ENCODE data around the gene TTC32. TPM values are rescaled to one million over a fixed set of nuclear protein-coding genes. Genes with fewer than 3 reads are reported as not detected.

Gene TTC32
- total RNA-seq, result 10 to 100 TPM in 1 of 4 donors, 1 to 10 TPM in 3; 3.7 to 10.3 (median 6.5) TPM
- polyA plus RNA-seq, result 10 to 100 TPM in 1 of 3 donors, 1 to 10 TPM in 2; 4.4 to 22.1 (median 9.6) TPM
- long read RNA-seq, donor 1, partial matches to known transcripts, result 0 of 3 reads
- long read RNA-seq, donor 1, other reads (novel, unspliced or antisense), result 1 of 3 reads
- long read RNA-seq, donor 2, partial matches to known transcripts, result 0 of 19 reads
- long read RNA-seq, donor 2, other reads (novel, unspliced or antisense), result 12 of 19 reads

DNA sequence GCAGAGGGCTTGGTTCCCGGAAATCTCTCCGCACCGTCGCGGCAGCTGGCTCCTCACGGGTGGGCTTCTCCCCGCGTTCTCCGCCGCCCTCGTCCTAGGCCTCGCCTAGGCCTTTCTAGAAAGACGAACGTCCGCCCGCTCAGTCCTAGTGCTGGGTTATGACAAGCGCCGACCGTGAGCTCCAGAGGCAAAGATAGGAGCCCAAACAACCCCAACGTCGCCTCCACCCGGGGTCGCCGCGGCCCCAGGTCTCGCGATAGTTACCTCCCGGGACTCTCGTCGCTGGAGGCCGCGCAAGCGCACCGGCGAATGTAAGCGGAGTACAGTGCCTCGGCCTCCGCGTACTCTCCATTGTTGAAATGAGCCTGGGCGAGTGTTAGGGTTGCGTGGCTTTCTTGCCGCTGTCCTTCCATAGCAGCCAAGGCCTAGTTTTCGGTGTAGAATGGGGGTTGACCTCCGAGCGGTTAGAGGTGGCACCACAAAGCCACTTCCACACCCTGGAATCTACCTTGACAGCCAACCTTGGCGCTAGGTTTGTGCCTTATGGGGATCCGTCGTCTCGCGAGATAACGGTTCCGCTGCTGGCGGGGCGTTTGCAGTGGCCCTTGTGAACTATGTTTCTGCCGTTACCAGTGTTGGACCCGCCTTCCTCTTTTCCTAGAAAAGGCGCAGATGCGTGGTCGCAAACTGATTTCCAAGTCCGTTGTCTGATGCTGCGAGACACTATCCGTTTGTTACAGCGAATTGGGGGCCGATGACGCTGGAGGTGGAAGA is at the start of gene TTC32:
Gene TTC32, minus strand, starts transcription at position 542 of the 774 bp plus-strand sequence. Its CDS starts 129 bp downstream, at position 413.
- no peaks in the 10 kb centered on the region for H3K36me3 ChIP-seq (ENCODE audit: insufficient read depth in 1 of 2, low read depth in 1 of 2)
- WGBS, 3 donors, result 0% methylated on average over 63 to 65 of the region's 65 CpGs
- TF ChIP-seq, protein P1, sequence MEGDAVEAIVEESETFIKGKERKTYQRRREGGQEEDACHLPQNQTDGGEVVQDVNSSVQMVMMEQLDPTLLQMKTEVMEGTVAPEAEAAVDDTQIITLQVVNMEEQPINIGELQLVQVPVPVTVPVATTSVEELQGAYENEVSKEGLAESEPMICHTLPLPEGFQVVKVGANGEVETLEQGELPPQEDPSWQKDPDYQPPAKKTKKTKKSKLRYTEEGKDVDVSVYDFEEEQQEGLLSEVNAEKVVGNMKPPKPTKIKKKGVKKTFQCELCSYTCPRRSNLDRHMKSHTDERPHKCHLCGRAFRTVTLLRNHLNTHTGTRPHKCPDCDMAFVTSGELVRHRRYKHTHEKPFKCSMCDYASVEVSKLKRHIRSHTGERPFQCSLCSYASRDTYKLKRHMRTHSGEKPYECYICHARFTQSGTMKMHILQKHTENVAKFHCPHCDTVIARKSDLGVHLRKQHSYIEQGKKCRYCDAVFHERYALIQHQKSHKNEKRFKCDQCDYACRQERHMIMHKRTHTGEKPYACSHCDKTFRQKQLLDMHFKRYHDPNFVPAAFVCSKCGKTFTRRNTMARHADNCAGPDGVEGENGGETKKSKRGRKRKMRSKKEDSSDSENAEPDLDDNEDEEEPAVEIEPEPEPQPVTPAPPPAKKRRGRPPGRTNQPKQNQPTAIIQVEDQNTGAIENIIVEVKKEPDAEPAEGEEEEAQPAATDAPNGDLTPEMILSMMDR (IDR thresholded peaks at IDR 0.05), result no peak
- H3K27ac ChIP-seq, result peak within 1 kb of the TSS; percentile 93
- H3K27me3 ChIP-seq (ENCODE audit: insufficient read depth in 3 of 3, low read length in 2 of 3), result no peaks in the 10 kb centered on the region
- DNase-seq (peak; percentile 94 to 97), ATAC-seq (peak; percentile 97 to 99 (median 98))
- H3K9me3 ChIP-seq, result no peaks in the 10 kb centered on the region
- peaks cover 41% of the 10 kb centered on the region for H3K4me1 ChIP-seq
- intact Hi-C loops (cut with DNase I), result no loop called here
- peak within 1 kb of the TSS; percentile 76 for H3K4me3 ChIP-seq

DNA sequence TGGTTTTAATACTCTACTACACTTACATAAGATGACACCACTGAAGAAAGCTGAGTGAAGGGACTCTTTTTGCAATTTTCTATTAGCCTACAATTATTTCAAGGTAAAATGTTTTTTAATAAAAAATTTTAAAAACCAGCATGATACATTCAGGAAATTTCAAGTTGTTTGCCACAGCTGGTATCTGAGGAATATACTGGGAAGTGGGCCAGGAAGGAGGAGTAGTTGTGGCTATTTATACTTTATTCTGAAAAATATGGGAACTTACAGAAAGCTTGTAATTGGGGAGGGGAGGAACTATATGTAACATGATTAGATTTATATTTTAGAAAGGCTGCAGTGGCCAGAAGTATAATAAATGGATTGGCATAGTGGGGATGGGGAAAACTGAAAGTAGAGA is 47.3 kb upstream of the TTC32 start:
- ATAC-seq (no peak), DNase-seq (no peak)
- Histone ChIP-seq H3K4me1 (no peaks in the 10 kb centered on the region), H3K4me3 (no peak overlapping the region), H3K27me3 (ENCODE audit: insufficient read depth in 3 of 3, low read length in 2 of 3) (no peaks in the 10 kb centered on the region), H3K9me3 (no peaks in the 10 kb centered on the region), H3K27ac (no peak overlapping the region), H3K36me3 (ENCODE audit: insufficient read depth in 1 of 2, low read depth in 1 of 2) (peaks cover 0 to 44% of the 10 kb centered on the region in 2 donors)
- TF ChIP-seq, protein P1 (IDR thresholded peaks at IDR 0.05), result no peak
- intact Hi-C loops (cut with DNase I), result no loop called here

DNA sequence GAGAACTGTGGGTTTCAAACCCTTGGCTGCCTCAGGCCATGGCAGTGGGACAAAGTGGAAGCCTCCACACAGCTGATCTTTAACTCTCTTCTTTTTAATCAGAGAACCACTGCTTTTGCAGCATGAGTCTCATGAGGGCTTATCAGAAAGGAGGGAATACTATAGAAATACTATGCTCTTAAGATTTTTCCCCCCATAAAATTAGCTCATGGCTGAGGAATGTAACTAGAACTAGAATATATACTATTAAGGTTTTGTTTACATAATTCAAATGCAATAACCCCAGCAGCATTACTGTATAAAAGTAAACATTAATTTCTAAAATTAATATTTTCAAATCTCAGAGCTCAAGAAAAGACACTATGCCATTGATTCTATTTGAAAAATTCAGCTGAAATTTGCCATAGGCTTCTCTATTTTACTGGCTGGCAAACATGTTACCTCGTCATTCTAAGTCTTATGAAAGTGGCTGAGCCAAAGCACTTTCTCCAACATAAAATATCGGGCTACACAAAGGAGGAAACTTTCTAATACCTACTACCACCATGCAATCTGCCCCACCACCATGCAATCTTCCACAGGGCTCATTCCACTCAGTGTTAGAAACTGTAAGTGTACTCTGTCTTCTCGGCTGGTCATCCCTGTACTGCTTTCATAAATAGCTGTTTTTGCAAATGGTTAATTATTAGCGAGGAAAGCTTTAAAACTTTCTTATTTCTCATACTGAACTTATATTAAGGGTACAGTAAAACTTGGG is 45.6 kb upstream of the TTC32 start:
- Histone ChIP-seq H3K27ac (no peak overlapping the region), H3K9me3 (no peaks in the 10 kb centered on the region), H3K36me3 (ENCODE audit: insufficient read depth in 1 of 2, low read depth in 1 of 2) (peaks cover 0 to 44% of the 10 kb centered on the region in 2 donors), H3K27me3 (ENCODE audit: insufficient read depth in 3 of 3, low read length in 2 of 3) (no peaks in the 10 kb centered on the region), H3K4me3 (no peak overlapping the region), H3K4me1 (no peaks in the 10 kb centered on the region)
- intact Hi-C loops (cut with DNase I), result no loop called here
- no peak for DNase-seq
- ATAC-seq, result no peak
- TF ChIP-seq, protein P1 (IDR thresholded peaks at IDR 0.05), result no peak
- WGBS, 3 donors, result 93 to 95% (median 94%) methylated on average over 4 of the region's 4 CpGs

DNA sequence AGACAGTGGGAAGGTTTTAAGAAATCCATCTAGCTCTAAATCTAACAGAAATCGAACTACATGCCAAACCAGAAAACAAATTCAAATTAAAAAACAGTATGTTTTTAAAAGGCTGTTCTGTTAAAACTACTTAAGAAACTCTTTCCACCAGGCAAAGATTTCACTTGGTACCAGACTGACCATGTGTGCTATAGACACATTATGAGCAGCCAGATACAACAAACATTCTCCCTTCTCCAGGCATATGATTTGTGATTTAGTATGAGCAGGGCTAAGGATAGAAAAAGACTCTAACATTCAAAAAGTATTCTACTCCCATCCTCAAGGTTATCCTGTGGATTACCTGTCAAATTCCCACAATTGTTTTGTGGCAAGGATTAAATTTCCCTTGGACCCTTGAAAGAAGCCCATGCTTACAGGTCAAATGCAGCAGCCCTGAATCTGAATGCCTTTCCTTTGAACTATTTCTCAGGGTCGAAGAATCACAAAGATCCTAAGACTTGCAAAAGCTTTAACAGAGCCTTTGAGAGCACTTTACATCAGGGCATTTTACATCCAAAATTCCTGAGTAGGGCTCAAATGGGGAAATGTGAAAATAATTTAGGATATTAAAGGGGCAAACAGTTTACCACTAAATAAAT is 42.5 kb upstream of the TTC32 start:
- 48 to 52% (median 49%) methylated on average over 2 of the region's 2 CpGs for WGBS, 3 donors
- H3K27ac ChIP-seq, result no peak overlapping the region

More for the DNA sequence above, 42.5 kb upstream of the TTC32 start:
- H3K9me3 ChIP-seq, result no peaks in the 10 kb centered on the region
- no peak for ATAC-seq
- DNase-seq, result no peak
- no peak overlapping the region for H3K4me3 ChIP-seq
- TF ChIP-seq, protein P1 (IDR thresholded peaks at IDR 0.05), result no peak
- H3K36me3 ChIP-seq (ENCODE audit: insufficient read depth in 1 of 2, low read depth in 1 of 2), result peaks cover 0 to 29% of the 10 kb centered on the region in 2 donors
- no peaks in the 10 kb centered on the region for H3K27me3 ChIP-seq (ENCODE audit: insufficient read depth in 3 of 3, low read length in 2 of 3)
- intact Hi-C loops (cut with DNase I), result no loop called here
- no peaks in the 10 kb centered on the region for H3K4me1 ChIP-seq

Measured in psoas muscle (tissue), 8 donors.